GM19372 (cell line): ENCODE measurements around the gene OSBPL8.

Experiments
- ATAC-seq: cut with Tn5 transposase; IDR thresholded peaks from one replicate; pipeline ENCODE4 v1.9.1; 2021; ENCODE audit warnings: mild to moderate bottlenecking, low read depth, moderate library complexity; ENCODE audit not compliant: unreplicated experiment

Gene OSBPL8

GRCh38 chr12:76558684-76559399 lies 729 bp downstream of the OSBPL8 start:
- ATAC-seq, result peak; percentile 43

DNA sequence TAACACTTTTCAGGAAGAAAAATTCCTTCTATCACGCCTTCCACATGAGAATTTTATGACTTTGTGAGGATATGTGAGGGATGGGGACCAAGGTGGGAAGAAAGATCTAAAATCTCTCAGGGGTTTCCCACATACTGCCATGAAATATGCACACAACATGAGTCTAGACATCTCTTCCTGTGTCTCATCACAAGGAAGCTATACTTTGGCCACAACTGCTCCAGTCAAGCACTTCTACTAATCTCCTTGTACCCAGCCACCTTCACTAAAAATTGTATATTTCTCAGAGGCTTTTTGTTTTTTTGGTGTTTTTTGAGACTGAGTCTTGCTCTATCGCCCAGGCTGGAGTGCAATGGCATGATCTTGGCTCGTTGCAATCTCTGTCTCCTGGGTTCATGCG lies 3.2 kb downstream of the OSBPL8 start:
- no peak for ATAC-seq

GRCh38 chr12:76555797-76556196 lies 3.8 kb downstream of the OSBPL8 start:
- no peak for ATAC-seq

GRCh38 chr12:76555231-76555767 lies 4.3 kb downstream of the OSBPL8 start:
- no peak for ATAC-seq

DNA sequence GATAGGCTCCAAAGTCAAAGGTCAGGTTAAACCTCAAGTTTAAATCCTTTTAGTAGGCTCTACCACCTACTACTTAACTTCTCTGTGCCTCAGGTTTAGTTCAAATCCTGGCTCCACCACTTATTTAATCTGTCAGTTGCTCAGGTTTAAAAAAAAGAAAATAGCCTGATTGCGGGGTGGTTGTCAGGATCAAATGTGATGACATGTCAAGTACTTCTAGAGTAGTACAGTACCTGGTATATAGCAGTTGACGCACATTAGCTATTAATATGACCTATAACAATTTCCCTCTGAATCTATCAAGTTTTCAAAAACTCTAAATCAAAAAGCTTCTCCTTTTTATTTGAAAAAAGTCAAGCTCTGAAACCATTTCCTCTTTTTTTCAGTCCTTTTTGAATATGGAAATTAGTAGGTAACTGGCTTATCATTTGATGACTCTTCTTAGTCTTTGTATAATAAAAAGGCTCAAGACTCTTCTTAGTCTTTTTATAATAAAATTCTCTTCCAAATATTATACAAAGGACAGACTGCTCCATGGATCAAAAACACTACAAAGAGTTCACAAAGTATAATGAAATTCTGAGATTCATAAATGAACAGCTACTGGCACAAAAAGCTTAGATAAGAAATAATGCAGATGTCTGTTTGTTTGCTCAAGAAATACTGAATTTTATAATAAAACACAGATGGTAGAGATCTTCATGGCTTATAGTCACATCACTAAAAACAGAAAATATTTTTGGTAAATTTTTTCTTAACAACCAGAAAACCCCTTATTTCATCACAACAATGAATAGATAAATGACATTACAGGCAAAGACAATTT lies 5.0 kb downstream of the OSBPL8 start:
- no peak for ATAC-seq

DNA sequence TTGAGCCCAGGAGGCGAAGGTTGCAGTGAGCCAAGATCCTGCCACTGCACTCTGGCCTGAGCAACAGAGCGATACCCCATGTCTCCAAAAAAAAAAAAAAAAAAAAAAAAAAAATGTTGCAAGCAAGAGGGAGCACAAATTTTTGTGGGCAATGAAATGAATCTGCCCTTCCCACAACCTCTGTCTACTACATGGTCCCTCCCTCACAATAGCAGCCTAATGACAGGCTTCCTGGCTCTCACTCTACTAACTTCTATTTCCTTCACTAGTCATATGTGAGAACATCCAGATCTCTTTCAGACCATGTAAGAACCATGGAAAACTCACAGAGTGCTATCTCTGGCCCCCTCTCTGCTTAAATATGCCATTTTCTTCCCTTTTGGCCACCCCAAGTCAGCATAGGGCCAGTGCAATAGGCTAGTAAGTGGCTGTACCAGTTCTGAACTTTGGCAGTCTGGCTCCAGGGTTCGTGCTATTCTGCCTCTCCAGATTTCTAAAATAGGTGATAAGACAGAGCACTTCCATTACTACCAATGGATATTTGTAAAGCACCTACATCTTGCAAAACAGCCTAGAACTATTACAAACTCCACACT lies 7.1 kb downstream of the OSBPL8 start:
- ATAC-seq, result no peak

DNA sequence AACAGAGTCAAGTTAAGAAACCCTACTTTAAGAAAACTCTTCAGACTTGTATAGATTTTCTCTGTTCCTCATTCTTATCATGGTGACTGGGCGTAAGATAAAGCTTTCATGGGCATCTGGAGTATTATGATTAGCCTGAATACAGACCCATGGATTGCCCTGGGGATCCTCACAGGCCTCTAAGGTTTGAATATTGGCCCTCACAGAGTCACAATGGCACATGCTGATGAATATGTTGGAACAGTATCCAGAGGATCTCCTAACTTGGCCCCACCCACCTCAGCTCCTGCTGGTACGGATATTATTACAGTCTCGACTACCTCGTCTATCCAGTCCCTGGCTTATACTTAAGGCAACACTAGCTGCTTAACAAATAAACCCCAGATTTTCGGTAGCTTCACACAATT lies 8.1 kb downstream of the OSBPL8 start:
- no peak for ATAC-seq

DNA sequence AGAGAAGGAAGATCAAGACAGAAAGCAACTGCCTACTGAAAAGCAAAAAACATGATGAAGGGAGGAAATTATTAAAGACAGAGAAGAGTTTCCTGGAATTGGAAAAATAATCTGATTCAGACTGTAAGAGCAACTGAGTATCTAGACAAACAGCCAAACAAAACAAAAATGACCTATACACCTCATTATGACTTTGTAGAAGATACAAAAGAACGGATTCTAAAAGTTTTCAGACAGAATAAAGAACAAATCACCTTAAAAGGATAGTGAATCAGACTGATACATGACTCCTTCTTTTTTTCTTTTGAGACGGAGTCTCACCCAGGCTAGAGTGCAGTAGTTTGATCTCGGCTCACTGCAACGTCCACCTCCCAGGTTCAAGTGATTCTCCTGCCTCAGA lies 10.4 kb downstream of the OSBPL8 start:
- no peak for ATAC-seq

DNA sequence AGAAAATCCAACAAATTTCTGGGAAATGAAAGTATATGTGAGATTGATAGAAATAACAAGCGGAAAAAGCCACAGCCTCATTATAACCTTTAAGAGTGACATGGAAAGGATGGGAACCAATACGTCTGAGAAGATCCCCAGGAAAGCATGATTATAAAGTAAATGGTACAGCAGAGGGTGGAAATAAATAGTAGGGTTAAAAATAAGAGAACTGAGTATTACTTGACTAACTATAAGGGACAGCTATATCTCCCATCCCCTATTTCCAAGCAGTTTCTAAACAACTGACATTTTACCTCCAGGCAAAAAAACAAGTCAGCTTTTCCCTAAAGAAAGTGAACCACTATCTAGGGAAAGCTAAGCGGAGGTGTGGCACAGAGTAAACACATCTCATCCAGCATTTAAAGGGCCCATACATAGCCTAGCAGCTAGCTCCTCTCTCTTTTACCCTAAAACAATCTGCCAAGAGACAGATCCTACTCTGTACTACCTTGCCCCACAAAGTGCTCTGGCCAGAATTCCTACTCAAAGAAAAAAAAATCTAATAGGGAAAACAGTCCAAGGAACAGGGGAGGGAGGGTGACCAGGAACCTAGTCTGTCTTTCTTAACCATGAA lies 11.2 kb downstream of the OSBPL8 start:
- no peak for ATAC-seq

GRCh38 chr12:76547526-76547925 lies 12.0 kb downstream of the OSBPL8 start:
- ATAC-seq, result no peak

DNA sequence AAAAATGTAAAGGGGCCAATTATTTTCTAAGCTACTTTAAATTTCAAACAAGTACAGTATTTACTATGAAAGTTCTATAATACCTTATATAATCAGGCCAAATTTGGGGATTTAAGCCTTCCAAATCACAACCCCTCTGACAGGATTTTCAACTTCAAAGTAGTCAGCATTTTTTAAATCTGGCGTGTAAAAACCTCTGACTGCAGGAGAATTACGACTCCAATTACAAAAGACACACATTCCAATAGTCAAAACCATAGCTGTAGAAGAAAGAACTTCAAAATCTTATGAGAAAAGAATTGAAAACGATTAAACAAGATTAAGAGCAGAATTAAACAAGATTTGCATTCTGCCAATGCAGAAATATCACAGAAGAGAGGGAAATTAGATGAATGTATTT lies 12.7 kb downstream of the OSBPL8 start:
- ATAC-seq, result no peak

DNA sequence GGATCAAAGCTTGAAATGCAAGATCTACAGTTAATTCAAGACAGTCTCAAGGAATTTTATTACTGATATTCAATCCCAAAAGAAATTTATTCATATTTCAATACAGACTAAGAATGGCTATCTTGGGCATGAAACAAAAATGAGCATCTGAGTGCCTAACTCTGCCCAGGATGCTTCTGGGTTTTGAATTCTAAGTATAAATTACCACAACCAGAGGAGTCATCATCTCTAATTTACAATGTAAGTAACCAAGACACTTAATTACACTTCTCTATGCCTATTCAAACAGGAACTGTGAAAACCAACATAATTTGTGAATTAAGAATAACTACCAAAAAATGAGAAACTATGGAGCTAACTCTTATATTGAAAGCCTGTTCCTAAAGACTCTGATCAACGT lies 14.1 kb downstream of the OSBPL8 start:
- ATAC-seq, result no peak

- no peak for ATAC-seq
These were observed 14.8 kb downstream of the OSBPL8 start for GRCh38 chr12:76544601-76545261.

DNA sequence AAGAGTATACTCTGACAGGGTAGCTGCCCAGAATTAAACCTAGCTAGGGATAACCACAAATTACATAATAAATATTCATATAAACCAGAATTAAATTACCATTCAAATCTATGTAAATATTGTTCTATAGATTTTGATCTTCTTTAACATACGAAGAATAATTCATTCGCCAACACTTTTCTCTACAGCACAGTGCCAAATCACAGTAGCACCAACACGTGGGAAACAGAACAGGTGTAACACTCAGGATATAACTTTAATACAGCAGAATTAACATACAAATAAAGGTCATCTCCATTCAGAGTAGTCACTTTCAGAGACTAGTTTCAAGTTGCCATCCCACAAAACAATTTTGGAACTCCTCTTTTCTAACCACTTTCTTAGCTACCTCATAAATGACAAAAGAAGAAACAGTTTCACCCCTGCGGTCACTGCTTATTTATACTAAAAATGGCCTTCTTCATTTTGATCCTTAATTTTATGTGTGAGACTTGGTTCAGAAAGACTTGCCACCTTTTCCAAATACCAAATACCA lies 15.7 kb downstream of the OSBPL8 start:
- no peak for ATAC-seq

DNA sequence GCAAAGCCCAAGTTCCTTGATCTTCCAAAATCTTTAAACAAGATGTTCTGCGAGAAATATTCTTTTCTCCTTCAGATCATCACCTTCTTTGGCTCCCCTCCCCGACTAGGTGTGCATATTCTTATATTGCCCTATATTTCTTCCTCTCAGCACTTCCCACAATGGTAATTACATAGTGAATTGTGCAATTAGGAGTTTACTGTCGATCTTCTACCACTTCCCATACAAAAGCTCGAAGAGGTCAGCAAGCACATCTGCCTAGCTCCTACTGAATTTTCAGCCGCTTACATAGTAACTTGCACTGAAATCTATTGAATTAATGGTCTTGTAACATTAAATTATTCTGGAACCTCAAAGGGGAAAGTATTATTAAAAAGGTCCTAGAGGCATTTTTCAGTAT lies 16.7 kb downstream of the OSBPL8 start:
- ATAC-seq, result no peak

GRCh38 chr12:76539727-76540126 lies 19.8 kb downstream of the OSBPL8 start:
- ATAC-seq, result no peak

DNA sequence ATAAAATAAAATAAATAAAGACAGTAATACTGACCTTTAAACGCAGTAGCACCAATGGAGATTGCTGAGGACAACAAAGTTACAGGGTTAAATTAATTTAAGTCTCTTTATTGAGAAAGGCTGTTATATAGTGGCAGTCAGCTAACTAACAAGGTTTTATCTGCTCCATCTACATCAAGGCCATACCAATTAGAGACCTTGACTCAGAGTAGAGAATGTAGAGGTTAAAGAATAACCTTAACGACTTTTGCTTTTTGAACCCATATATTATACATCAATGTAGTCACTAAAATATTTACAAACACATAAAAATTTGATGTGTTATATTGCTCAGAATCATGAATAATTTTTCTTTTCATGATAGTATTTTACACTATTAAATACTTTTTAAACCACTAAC lies 21.6 kb downstream of the OSBPL8 start:
- ATAC-seq, result no peak

DNA sequence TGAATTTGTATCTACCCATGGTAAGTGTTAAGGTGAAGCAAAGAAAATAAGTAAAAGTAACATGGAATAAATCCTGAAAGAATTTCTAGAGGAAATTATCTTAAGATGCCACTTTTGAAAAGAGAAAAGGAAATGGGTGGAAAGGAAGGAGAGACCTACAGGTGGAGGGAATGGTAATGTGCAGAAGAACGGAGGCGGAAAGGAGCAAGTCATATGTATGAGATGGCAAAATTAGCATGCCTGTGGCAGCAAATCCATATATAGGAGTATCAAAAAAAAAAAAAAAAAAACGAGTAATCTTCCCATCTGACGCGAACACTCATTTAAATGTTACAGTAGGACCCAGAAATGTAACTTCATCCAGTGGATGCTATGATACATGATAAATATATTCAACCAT lies 23.0 kb downstream of the OSBPL8 start:
- ATAC-seq, result no peak

DNA sequence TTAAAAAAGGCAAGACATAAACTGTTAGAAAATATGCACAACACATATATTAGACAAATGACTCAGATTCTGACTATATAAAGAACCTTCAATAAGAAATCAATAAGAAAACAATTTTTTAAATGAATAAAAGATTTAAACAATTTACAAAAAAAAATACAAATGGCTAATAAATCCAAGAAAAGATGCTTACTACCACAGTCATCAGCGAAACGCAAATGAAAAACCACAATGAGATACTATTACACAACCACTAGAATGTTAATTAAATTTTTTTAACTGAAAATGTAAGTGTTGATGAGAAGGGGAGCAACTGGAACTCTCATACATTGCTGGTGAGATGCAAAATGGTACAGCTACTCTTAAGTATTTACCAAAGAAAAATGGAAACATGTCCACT lies 24.4 kb downstream of the OSBPL8 start:
- ATAC-seq, result no peak

GRCh38 chr12:76533331-76533730 lies 26.2 kb downstream of the OSBPL8 start:
- ATAC-seq, result no peak
